GM18861 (cell line): ENCODE measurements around the gene MTMR2.

ENCODE experiments used
- ATAC-seq: cut with Tn5 transposase; IDR thresholded peaks from one replicate; pipeline ENCODE4 v1.9.1; 2021; ENCODE audit not compliant: unreplicated experiment

MTMR2 gene

GRCh38 chr11:95918720-95919119 is 5.2 kb downstream of the MTMR2 start:
- ATAC-seq: no peak

- no peak for ATAC-seq
Observed at GRCh38 chr11:95918056-95918455, 5.9 kb downstream of the MTMR2 start.

- ATAC-seq: no peak
Observed at GRCh38 chr11:95917193-95918036, 6.5 kb downstream of the MTMR2 start.

DNA sequence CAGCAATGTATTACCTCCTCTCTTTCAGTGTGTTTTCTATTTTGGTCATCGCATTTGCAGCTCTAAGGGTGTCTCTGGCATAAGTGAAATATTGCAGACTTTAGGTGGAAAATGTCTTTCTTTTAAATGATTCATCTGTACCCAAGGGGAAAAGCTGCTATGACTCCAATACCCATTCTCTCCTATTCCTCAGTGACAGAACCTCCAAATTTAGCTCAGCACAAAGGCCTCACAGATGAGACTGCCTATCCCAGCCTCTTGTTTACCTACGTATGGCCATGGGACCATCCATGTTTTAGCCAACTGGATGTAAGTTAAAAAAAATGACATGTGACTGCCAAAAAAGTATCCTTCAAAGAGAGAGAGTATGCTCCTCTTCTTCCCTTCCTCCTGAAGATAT is 7.9 kb downstream of the MTMR2 start:
- no peak for ATAC-seq

GRCh38 chr11:95915051-95915450 is 8.9 kb downstream of the MTMR2 start:
- ATAC-seq: no peak

- ATAC-seq: no peak
Observed at GRCh38 chr11:95913830-95914615, 9.9 kb downstream of the MTMR2 start.

- no peak for ATAC-seq
Observed at GRCh38 chr11:95912902-95913560, 10.9 kb downstream of the MTMR2 start.

GRCh38 chr11:95911369-95911759 is 12.5 kb downstream of the MTMR2 start:
- ATAC-seq: no peak

DNA sequence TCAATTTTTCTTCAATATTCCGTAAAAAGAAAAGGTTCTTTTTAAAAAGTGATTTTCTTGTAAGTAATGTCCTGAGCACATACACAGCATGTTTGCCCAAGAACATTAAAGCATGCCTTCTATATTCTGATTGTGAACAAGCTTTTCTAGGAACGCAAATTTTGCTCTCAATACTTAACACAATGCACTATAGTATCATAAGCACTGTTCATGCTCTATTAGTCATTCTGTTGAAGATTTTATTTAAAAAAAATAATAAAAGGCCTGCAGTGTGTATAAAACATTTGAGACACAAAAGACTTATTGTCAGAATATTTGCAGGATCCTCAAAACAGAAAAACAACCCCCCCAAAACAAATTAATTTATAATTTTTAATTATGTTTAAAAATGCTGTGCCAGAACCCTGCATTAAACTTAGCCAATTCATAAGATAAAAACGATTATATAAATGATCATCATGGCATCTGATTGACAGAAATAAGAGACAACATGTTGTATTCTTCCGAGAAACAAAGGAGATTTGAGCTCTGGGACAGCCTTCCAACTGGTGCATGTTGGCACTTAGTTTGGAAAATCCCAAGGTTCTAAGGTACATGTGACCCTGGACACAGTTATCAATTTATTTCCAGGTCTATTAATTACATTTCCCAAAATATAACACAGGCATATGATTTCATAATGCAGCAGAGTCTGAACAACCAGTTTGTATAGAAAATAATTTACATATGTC is 13.1 kb downstream of the MTMR2 start:
- ATAC-seq: no peak

GRCh38 chr11:95908826-95909225 is 15.1 kb downstream of the MTMR2 start:
- ATAC-seq: no peak

- ATAC-seq: no peak
Observed at GRCh38 chr11:95907476-95907875, 16.4 kb downstream of the MTMR2 start.

DNA sequence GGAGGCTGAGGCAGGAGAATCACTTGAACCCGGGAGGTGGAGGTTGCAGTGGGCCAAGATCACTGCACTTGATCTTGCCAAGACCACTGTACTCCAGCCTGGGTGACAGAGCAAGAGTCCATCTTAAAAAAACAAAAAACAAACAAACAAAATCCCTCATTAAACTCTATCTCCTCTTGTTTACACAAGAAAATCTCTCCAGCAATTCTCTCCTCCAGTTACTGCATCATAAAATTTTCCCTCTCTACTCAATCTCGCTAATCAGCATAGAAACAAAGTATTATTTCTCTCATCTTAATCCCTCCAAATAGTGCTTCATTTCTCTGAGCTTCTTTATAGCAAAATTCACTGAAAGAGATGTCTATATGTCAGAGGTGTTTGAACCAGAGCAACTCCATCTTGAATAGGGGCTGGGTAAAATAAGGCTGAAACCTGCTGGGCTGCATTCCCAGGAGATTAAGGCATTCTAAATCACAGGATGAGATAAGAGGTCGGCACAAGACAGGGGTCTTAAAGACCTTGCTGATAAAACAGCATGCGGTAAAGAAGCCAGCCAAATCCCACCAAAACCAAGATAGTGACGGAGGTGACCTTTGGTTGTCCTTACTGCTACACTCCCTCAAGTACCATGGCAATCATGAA is 19.8 kb downstream of the MTMR2 start:
- no peak for ATAC-seq

DNA sequence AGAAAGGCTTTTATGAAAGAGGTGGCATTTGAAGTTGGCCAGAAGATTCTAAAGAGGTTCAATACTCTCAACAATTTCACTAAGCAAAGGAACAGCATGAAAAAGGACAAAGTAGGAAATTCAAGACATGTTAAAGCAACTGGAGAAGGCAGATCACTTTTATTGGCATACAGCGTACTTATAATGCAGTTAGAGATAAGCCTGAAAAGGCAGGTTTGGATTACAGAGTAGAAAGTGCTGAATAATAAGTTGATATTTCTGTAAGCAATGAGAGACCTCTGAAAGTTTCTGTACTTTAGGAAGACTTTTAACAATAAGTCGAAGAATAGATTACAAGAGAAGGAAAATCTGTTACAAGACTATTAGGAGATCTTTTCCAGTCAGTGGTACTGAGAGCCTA is 25.1 kb downstream of the MTMR2 start:
- no peak for ATAC-seq

DNA sequence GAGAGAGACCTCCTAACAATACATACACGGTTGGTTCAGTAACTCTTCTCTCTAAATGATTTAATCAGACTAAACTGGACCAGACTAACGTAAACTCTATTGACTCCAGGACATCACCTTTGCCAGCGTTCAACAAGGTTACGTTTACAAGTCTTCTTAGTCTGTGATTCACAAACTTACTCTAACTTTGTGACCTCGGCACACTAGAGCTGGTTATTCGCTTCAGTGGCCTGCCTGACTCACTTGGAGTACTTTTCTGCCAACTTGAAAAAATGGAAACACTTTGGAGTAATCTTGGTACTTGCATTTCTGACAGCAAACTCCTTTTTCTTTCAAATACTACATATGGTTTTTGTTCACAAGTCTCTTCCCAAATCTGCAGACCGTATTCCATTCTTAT is 26.2 kb downstream of the MTMR2 start:
- ATAC-seq: no peak

DNA sequence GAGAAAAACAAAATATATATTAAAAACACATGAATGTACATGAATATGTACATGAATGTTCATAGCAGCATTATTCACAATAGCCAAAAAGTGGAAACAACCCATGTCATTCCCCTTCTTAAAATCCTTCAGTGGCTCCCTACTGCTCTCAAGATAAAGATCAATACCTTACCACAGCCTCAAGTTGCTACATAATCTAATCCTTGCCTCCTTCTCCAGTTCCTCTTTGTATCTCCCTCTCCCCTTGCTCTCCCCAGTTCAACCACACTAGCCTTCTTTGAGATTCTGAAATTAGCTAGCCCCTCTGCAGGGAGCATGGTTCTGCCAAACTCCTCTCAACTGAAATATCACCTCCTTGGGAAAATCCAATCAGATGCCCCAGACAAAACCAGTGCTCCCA is 28.1 kb downstream of the MTMR2 start:
- no peak for ATAC-seq

DNA sequence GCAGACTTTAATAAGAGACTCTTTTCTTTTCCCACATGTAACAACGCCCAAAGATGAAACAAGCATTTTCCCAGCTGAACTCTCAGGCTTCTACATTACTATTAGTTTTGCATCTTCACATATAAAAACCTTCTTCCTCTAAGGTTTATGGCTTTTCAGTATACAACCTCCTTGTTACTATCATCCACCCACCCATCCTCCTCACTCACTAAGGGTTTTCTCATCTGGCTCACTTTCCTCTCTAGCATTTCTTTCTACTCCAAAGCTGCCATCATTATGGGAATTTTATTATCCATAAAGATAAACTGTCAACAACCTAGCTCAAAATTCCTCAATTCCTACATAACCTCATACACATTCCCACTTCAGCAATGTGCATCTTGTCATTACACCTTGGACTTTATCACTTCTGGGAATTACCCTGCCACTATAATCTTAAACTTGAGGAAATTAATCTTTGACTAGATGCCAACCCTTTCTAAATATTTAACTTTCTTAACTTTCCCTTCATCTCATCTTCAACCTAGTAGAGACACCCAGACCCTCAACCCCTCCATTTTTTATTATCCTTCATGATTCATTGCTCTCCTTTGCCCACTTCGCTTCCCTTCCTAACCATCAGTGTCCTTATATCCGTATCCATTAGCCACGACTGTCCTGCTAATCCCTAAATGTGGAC is 30.9 kb downstream of the MTMR2 start:
- no peak for ATAC-seq

DNA sequence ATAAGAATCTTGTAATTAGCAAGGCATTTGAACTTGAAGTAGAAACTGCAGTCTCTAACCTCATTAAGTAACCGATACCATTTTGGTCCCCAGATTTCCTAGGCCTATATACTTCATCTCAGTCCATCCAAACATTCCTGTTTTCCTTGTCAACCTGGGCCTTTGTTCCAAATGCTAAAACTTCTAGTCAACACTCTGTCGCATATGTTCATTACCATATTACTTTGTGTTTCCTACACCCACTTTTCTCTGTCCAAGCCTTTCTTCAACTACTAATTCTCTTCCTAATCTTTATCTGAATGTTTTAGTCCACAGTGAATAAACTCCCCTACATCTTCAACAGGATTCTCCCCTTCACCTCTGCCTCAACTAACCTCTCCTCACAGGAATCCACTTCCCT is 31.4 kb downstream of the MTMR2 start:
- no peak for ATAC-seq

GRCh38 chr11:95891423-95892170 is 32.3 kb downstream of the MTMR2 start:
- ATAC-seq: peak; percentile 81

- no peak for ATAC-seq
Observed at GRCh38 chr11:95888852-95889251, 35.1 kb downstream of the MTMR2 start.
